HEK293T (cell line): ENCODE results near the gene CNDP1.

Source experiments
- ARNT ChIP-seq: fragments of 450-650 bp; IDR thresholded peaks from 2 replicates; pipeline ENCODE4 v1.6.1; 2017; ENCODE audit warnings: mild to moderate bottlenecking
- BHLHE40 ChIP-seq: fragments of 450-650 bp; IDR thresholded peaks from 2 replicates; pipeline ENCODE4 v1.6.1; 2016; ENCODE audit warnings: mild to moderate bottlenecking, moderate library complexity, borderline replicate concordance
- ELF4 ChIP-seq: fragments of 450-650 bp; IDR thresholded peaks from 2 replicates; pipeline ENCODE4 v1.6.1; 2017; ENCODE audit warnings: antibody characterized with exemption
- FOXA1 ChIP-seq: fragments of 450-650 bp; IDR thresholded peaks from 2 replicates; pipeline ENCODE4 v1.6.1; 2016; ENCODE audit warnings: mild to moderate bottlenecking
- FOXK2 ChIP-seq: fragments of 450-650 bp; IDR thresholded peaks from 2 replicates; pipeline ENCODE4 v1.6.1; 2016; ENCODE audit warnings: mild to moderate bottlenecking
- FOXM1 ChIP-seq: fragments of 450-650 bp; IDR thresholded peaks from 2 replicates; pipeline ENCODE4 v1.6.1; 2017; ENCODE audit warnings: mild to moderate bottlenecking, borderline replicate concordance
- HDGF ChIP-seq: fragments of 450-650 bp; IDR thresholded peaks from 2 replicates; pipeline ENCODE4 v1.6.1; 2017; ENCODE audit warnings: antibody characterized with exemption, borderline replicate concordance
- L3MBTL2 ChIP-seq: fragments of 450-650 bp; conservative IDR thresholded peaks from 2 replicates; pipeline ENCODE4 v1.6.1; 2016; ENCODE audit warnings: mild to moderate bottlenecking
- PKNOX1 ChIP-seq: fragments of 450-650 bp; IDR thresholded peaks from 2 replicates; pipeline ENCODE4 v1.6.1; 2016
- SP1 ChIP-seq: fragments of 450-650 bp; IDR thresholded peaks from 2 replicates; pipeline ENCODE4 v1.6.1; 2017
- SUZ12 ChIP-seq: fragments of 450-650 bp; IDR thresholded peaks from 2 replicates; pipeline ENCODE4 v1.6.1; 2016; ENCODE audit warnings: mild to moderate bottlenecking
- TARDBP ChIP-seq: fragments of 450-650 bp; IDR thresholded peaks from 2 replicates; pipeline ENCODE4 v1.6.1; 2016
- ZNF384 ChIP-seq: fragments of 450-650 bp; IDR thresholded peaks from 2 replicates; pipeline ENCODE4 v1.6.1; 2016

GRCh38 chr18:74546751-74547530 is 12.6 kb downstream of the CNDP1 start:
- no peak for TF ChIP-seq SP1
- TF ChIP-seq FOXM1: no peak
- no peak for TF ChIP-seq FOXK2
- no peak for TF ChIP-seq ELF4
- no peak for TF ChIP-seq FOXA1
- TF ChIP-seq SUZ12: no peak
- no peak for TF ChIP-seq L3MBTL2
- no peak for TF ChIP-seq ZNF384
- no peak for TF ChIP-seq ARNT
- TF ChIP-seq TARDBP: no peak
- no peak for TF ChIP-seq BHLHE40
- TF ChIP-seq PKNOX1: no peak
- TF ChIP-seq HDGF: no peak
